A673 (cell line): ENCODE measurements around the gene OR8B2. TPM values are rescaled to one million over a fixed set of nuclear protein-coding genes. Genes with fewer than 3 reads are reported as not detected.

ENCODE experiments used
- Bru-seq: library from RNA; stranded (reverse); fragments of 400-500 nt; gene quantifications from one replicate; lab custom pipeline; 2021; lab: Mats Ljungman, UMichigan
- BruChase-seq, 2 experiments: library from RNA; stranded (reverse); fragments of 400-500 nt; gene quantifications; one replicate each; lab custom pipeline; 2021; lab: Mats Ljungman, UMichigan
- BruUV-seq: library from RNA; stranded (reverse); fragments of 400-500 nt; replicated peaks from 2 replicates; lab custom pipeline; 2021; lab: Mats Ljungman, UMichigan
- CTCF ChIA-PET: fragments of 300-600 bp; sonication (Branson Sonifier 250); formaldehyde crosslinking; loops from one replicate; lab custom pipeline; 2022; ENCODE audit warnings: antibody characterized with exemption; lab: Charles Lee
- POLR2A ChIA-PET: fragments of 300-600 bp; sonication (Branson Sonifier 250); formaldehyde crosslinking; loops from one replicate; lab custom pipeline; 2022; ENCODE audit warnings: antibody characterized with exemption; ENCODE audit not compliant: low non-redundant PET; lab: Charles Lee
- DNase-seq: peaks from one replicate; pipeline ENCODE4 v3.0.0-alpha.2; 2015; ENCODE audit warnings: low spot score
- H3K27ac ChIP-seq: fragments of 200-600 bp; sonication (generic); 2 replicates; pipeline ENCODE4 v1.5.1; 2016; ENCODE audit warnings: mixed run types, low read depth, mild to moderate bottlenecking, mixed read lengths, antibody characterized with exemption, low read length; ENCODE audit not compliant: poor library complexity, severe bottlenecking
- H3K27me3 ChIP-seq: fragments of 200-600 bp; sonication (generic); replicated peaks from 2 replicates; pipeline ENCODE4 v1.6.1; 2017; ENCODE audit warnings: mixed run types, low read depth, mild to moderate bottlenecking, mixed read lengths, antibody characterized with exemption, low read length; ENCODE audit not compliant: insufficient read depth, poor library complexity
- H3K36me3 ChIP-seq: fragments of 200-600 bp; sonication (generic); 2 replicates; pipeline ENCODE4 v1.6.1; 2016; ENCODE audit warnings: mixed run types, mild to moderate bottlenecking, mixed read lengths, antibody characterized with exemption, low read length; ENCODE audit not compliant: insufficient read depth, poor library complexity, severe bottlenecking
- H3K4me1 ChIP-seq: fragments of 200-600 bp; sonication (generic); 2 replicates; pipeline ENCODE4 v1.6.1; 2017; ENCODE audit warnings: mixed run types, mild to moderate bottlenecking, mixed read lengths, antibody characterized with exemption, low read length; ENCODE audit not compliant: insufficient read depth, poor library complexity, severe bottlenecking
- H3K4me3 ChIP-seq: fragments of 200-600 bp; sonication (generic); 2 replicates; pipeline ENCODE4 v1.5.1; 2016; ENCODE audit warnings: low read depth, mixed run types, mild to moderate bottlenecking, mixed read lengths, low read length; ENCODE audit not compliant: poor library complexity, severe bottlenecking
- H3K9me3 ChIP-seq: fragments of 200-600 bp; sonication (generic); 2 replicates; pipeline ENCODE4 v1.6.1; 2016; ENCODE audit warnings: mixed run types, low read depth, mild to moderate bottlenecking, mixed read lengths, antibody characterized with exemption, low read length; ENCODE audit not compliant: poor library complexity, severe bottlenecking
- CTCF ChIP-seq: fragments of 300-800, 200-600 bp; sonication (generic); conservative IDR thresholded peaks from 2 replicates; pipeline ENCODE4 v1.5.1; 2017; ENCODE audit warnings: low read depth, mild to moderate bottlenecking, antibody characterized with exemption, low read length, moderate library complexity, mixed read lengths
- EZH2 ChIP-seq: fragments of 200-600 bp; sonication (generic); IDR thresholded peaks from 2 replicates; pipeline ENCODE4 v1.6.1; 2017; ENCODE audit warnings: borderline replicate concordance, low read depth, mild to moderate bottlenecking, mixed read lengths, antibody characterized with exemption, low read length; ENCODE audit not compliant: poor library complexity, severe bottlenecking
- intact Hi-C: fragments of 100-400 bp; cut with micrococcal nuclease; formaldehyde crosslinking; loops from one replicate; pipeline ENCODE4 v1.10.0; 2022; ENCODE audit not compliant: unreplicated experiment
- long read RNA-seq: library from polyadenylated mRNA; stranded (forward); transcript quantifications from one replicate; pipeline ENCODE4 v2.0.0, GENCODE V29; 2022
- total RNA-seq: library from RNA; stranded (reverse); gene quantifications from 2 replicates; pipeline ENCODE4 v1.2.3, GENCODE V29; 2021

The OR8B2 gene
- not detected in 2 replicates for total RNA-seq
- Bru-seq, nascent RNA: not detected
- BruChase-seq, experiment 1, labeled RNA remaining after a 2-hour chase: not detected
- BruChase-seq, experiment 2, labeled RNA remaining after a 6-hour chase: not detected
- long read RNA-seq: 0 reads

- Histone ChIP-seq H3K27ac (no peak within 1 kb of the TSS), H3K9me3 (no peaks in the 10 kb centered on the region), H3K4me3 (no peak within 1 kb of the TSS), H3K27me3 (no peaks in the 10 kb centered on the region), H3K36me3 (no peaks in the 10 kb centered on the region), H3K4me1 (no peaks in the 10 kb centered on the region)
- ChIA-PET CTCF (no interaction called here), POLR2A (no interaction called here)
- intact Hi-C loops: no loop called here
- BruUV-seq: no TSS peak
- no peak for DNase-seq
- no peak for TF ChIP-seq CTCF
- TF ChIP-seq EZH2: no peak
Measured at GRCh38 chr11:124384399-124384798, at the start of gene OR8B2. TSS of gene OR8B2 (minus strand) at chr11:124384499. CDS start at chr11:124383343, 1,156 bp downstream.

- no peak overlapping the region for H3K27ac ChIP-seq
- no peak overlapping the region for H3K4me3 ChIP-seq
- no TSS peak for BruUV-seq
- no peaks in the 10 kb centered on the region for H3K27me3 ChIP-seq
- ChIA-PET CTCF (no interaction called here), POLR2A (no interaction called here)
- no peak for TF ChIP-seq EZH2
- TF ChIP-seq CTCF: no peak
- intact Hi-C loops: no loop called here
- H3K36me3 ChIP-seq: no peaks in the 10 kb centered on the region
- DNase-seq: no peak
- H3K4me1 ChIP-seq: no peaks in the 10 kb centered on the region
- H3K9me3 ChIP-seq: peaks cover 8% of the 10 kb centered on the region
Measured at GRCh38 chr11:124429599-124429998, 45.3 kb upstream of the OR8B2 start.

- intact Hi-C loops: no loop called here
- CTCF ChIA-PET: no interaction called here
- H3K27me3 ChIP-seq: no peaks in the 10 kb centered on the region
- H3K36me3 ChIP-seq: no peaks in the 10 kb centered on the region
- H3K27ac ChIP-seq: no peak within 1 kb of the TSS
- BruUV-seq: no TSS peak
- no peaks in the 10 kb centered on the region for H3K4me1 ChIP-seq
- H3K4me3 ChIP-seq: no peak within 1 kb of the TSS
- POLR2A ChIA-PET: no interaction called here
- DNase-seq: no peak
- TF ChIP-seq EZH2: no peak
- TF ChIP-seq CTCF: no peak
- H3K9me3 ChIP-seq: peaks cover 3% of the 10 kb centered on the region
Measured at GRCh38 chr11:124424384-124424921, 40.2 kb upstream of the OR8B2 start, which contains the start of gene OR8B4. TSS of gene OR8B4 (minus strand) at chr11:124424871. CDS start at chr11:124424871, 0 bp downstream.
